HK-2 (cell line): ENCODE results near the gene ERN2.
A peak's percentile ranks its signal among the peaks of the same experiment; 100 is the strongest.
"Not testable (repeated sequence)": the region's sequence is repeated elsewhere in the genome, so short reads cannot be mapped to it uniquely, and the experiment has no call there.

Experiments
- DNase-seq: peaks from one replicate; pipeline ENCODE4 v3.0.0-alpha.2; 2018; ENCODE audit not compliant: unreplicated experiment

The ERN2 gene

DNA sequence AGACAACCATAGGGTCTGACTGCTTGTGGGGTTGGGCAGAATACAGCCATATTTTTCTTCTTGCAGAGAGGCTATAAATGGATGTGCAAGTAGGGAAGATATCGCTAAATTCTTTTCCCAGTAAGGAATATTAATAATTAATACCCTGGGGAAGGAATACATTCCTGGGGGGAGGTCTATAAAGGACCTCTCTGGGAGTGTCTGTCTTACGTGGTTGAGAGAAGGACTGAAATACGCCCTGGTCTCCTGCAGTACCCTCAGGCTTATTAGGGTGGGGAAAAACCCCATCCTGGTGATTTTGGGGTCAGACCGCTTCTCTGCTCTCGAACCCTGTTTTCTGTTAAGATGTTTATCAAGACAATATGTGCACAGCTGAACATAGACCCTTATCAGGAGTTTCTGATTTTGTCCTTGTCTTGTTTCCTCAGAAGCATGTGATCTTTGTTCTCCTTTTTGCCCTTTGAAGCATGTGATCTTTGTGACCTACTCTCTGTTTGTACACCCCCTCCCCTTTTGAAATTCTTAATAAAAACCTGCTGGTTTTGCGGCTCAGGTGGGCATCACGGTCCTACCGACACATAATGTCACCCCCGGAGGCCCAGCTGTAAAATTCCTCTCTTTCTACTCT lies 9.7 kb upstream of the ERN2 start:
- DNase-seq: not testable (repeated sequence)

DNA sequence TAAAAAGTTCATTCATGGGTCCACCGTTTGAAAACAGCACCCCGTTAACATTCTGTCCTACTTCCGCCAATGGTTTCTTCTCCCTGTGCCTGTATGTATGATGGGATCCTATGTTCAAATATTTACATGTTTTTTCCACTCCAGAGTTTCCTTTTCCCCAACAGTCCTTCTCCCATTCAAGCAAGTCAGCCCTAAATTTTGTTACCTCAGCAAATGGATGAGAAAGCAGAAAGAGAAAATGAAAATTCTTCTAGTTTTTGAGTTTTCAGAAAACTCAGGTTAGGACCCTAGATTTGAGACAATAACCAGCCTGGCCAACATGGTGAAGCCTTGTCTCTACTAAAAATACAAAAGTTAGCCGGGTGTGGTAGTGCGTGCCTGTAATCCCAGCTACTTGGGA lies 3.5 kb upstream of the ERN2 start:
- DNase-seq: no peak

DNA sequence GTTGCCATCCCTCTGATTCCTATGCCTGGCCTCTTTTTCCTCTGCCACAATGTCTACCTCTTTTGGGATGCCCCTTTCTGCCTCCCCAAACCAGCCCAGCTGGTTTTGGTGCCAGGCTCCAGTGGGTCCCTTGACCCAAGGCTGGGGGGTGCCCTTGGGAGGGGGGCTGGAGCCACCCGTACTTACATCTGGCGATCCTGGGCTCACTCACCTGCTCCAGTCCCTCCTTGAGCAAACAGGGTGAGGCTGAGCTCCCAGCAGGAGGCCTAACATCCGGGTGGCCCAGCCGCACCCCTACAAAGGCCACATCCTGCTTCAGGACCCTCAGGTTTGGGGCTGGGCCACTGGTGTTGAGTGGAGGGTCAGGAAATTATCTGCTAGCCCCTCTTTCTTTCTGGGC lies 1.2 kb downstream of the ERN2 start:
- DNase-seq: no peak

DNA sequence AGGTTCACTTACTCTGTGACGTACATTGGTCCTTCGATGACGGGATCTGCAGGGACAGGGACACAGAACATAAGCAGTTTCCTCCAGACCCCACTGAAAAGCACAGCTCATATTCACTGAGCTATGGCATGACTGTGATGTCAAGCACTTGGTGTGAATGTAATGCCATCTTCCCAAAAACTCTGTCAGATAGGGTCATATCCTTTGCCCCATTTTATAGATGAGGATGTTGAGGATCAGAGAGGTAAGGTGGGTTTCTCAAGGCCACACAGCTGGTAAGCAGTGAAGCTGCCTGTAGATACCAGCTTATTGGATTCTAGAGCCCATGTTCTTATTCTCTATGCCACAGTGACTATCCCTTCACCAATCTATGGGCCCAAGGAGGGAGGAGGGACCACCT lies 2.5 kb downstream of the ERN2 start:
- no peak for DNase-seq

DNA sequence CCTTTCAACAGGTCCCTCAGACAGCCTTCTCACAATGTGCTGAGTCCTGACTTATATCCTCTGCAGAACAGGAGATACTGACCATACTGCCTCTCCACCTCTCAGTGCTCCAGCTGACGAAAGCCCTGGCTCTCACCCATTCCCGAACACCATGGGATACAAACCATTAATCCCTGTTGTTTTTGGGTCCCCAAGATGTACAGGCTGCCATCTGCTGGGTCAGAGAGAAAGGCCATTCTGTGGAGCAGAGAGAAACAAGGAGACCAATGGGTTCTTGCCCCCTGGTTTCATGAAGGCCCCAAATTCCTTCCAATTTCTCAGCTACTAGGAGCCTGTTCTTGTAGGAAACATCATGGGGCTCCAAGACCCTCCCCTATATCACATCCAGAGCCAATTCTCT lies 3.0 kb downstream of the ERN2 start:
- DNase-seq: no peak

DNA sequence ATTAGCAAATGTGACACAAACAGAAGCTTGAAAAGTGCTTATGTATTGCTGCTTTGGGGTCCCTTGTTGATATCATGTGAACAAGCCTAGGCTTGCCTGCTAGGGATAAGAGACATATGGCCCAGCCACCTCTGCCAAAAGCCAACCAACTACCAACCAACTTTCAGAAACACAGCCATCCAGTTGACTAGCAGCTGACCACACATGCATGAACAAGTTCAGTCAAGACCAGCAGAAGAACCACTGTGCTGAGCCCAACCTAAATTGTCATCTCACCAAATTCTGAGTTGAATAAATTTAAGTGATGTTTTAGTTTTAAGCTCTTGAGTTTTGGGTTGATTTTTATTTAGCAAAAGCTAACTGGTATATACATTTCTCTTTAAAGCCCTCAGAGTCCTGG lies 3.5 kb downstream of the ERN2 start:
- no peak for DNase-seq

DNA sequence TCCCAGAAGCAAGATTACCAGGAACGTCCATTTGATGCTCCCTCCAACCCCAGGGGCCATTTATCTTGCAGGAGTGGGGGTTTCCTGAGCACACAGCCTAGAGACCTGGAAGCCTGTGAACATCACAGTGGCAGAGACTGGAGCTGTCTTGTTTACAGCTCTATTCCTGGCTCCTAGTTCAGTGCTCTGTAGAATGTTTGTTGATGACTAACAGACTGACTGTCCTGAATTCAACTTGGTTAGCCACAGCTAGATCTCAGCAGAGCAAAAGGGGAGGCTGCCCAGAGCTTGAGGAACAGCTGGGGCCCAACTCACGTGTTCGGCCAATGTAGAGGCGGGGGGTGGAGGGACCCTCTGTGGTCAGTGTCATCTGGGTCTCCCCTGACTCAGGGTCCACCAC lies 6.6 kb downstream of the ERN2 start:
- no peak for DNase-seq

DNA sequence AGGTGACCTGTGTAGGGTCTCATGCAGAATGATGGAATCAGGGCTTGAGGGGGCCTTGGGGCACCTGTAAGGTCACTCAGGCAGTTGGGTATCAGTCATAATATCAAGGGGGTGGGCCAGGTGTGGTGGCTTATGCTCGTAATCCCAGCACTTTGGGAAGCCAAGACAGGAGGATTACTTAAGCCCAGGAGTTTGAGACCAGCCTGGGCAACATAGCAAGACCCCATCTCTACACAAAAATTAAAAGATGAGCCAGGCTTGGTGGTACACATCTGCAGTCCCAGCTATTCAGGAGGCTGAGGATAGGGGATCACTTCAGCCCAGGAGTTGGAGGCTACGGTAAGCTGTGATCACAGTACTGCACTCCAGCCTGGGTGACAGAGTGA lies 7.5 kb downstream of the ERN2 start:
- no peak for DNase-seq

DNA sequence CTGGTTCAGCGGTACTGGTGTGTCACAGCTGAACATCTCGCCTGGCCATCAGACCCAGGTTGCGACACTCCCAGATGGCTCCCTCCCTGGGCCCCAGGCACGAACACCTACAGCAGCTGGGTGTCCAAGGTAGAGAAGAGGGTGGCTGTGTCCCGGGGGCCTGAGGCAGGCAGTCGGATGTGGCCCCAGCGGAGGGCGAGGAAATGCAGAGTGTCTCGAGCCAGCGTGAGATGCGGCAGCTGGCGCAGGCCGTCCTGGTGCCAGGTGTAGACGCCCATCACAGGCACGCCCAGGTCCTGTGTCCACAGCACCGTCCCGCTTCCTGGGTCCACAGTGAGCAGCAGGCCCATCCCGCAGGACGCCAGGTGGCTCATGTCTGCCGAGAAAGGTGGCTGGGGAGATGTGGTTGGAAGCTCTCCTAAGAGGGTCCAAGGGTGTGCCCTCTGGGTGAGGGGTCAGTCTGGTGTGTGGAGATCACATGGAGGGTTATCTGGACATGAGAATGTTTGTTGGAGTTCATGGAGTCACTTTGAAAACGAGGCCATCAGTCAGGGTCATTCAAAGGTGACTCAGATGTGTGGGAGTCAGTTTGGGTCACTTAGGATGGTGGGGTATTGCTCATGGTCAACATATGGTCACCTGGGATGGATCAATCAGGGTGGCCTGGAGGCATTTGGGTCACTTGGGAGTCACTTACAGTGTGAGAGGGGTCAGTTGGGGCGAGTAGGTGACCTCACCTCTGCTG lies 8.1 kb downstream of the ERN2 start:
- DNase-seq: no peak

DNA sequence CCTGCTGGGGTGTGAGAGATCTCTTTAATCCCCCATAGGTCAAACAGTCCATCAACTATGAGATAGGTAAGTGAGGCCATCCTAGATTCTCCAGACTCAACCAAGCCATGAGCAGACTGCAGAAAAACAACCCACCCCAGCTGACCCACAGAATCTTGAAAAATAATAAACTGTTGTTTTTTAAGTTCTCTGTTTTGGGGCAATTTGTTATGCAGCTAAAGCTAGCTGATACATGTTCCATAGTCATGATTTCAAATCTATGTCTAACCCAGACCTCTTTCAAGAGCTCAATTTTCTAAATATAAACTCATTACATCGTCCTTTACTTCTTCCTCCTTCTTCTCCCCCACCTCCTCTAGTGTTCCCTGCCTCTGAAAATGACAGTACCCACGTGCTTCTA lies 10.1 kb downstream of the ERN2 start:
- DNase-seq: no peak

DNA sequence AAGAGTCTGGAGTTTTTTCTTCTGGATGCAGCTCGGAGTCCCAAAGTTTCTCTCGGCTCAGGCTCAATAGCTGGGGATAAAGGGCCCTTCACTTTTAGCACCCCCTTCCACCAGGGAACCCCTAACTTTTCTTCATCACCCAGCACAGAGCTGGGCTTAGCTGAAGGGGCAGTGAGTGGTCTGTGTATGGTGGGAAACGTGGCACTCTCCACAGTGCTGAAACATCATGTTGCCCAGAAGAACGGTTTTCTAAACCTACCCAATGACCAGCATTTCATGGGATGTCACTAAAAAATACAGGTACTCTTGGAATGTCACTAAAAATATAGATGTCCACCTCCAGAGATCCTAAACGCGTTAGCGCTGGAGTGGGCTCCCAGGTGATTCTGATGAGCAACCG lies 12.0 kb downstream of the ERN2 start:
- no peak for DNase-seq

DNA sequence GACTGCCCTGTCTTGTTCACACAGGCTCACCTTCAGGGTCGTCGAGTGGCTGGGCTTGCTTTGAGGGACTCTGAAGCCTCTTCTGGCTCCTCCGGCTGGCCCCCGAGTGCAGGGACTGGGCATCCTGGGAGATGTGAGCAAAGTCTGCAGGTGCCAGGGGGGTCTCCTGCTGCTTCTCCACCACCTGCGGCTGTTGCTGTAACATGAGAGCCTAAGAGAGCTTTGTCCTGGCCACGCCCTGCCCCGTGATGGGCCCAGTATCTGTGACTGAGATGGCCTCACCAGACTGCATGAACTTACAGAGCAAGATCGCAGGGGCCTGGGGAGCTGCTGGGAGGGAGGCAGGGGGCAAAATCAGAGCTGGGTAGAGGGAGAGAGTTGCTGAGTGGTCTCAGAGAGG lies 12.5 kb downstream of the ERN2 start:
- DNase-seq: no peak

DNA sequence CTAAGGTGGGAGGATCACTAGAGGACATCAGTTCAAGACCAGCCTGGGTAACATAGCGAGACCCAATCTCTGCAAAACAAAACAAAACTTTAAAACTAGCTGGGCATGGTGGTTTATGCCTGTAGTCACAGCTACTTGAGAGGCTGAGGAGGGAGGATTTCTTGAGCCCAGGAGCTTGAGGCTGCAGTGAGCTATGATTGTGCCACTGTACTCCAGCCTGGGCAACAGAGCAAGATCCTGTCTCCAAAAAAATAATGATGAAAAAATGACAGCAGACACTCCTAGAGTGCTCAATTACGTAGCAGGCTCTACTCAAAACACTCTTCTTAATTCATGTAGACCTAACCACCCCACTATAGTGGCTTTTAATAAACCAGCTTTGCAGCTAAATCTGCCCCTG lies 12.9 kb downstream of the ERN2 start:
- DNase-seq: no peak

DNA sequence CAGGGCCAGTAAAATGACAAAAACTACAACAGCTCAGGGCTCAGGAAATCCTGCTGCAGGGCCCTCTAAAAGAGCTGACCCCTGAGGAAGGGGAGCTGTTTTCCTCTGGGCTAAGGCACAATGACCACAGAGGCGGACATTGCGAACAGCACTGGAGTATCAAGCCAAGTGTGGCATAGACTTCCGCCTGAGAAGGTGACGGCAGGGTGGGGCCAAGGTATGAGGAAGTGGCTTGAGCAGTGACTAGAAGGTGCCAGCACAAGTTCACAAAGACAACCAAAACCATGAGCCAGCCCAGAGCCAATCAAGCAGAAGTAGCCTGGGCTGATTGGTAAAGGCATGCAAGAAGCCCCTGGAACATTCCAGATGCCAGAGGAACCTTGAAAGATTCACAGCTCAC lies 13.9 kb downstream of the ERN2 start:
- no peak for DNase-seq

DNA sequence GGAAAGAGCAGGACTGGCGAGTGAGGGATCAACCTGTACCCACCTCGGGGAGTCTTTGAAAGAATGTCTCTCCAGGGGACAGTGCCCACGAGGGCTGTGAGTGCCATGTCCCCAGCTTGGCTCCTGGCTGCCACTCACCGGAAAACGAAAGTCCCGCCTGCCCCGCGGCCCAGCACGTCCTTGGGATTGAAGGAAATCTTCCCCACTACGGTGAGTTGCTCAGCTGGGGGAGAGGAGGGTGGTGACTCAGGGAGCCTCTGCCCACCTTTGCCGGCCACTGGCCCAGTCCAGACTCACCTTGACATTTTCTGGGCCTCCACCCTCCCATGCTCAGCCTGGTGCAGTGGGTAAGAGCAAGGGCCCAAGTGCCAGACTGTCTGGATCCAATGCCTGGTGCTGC lies 17.3 kb downstream of the ERN2 start:
- DNase-seq: no peak

DNA sequence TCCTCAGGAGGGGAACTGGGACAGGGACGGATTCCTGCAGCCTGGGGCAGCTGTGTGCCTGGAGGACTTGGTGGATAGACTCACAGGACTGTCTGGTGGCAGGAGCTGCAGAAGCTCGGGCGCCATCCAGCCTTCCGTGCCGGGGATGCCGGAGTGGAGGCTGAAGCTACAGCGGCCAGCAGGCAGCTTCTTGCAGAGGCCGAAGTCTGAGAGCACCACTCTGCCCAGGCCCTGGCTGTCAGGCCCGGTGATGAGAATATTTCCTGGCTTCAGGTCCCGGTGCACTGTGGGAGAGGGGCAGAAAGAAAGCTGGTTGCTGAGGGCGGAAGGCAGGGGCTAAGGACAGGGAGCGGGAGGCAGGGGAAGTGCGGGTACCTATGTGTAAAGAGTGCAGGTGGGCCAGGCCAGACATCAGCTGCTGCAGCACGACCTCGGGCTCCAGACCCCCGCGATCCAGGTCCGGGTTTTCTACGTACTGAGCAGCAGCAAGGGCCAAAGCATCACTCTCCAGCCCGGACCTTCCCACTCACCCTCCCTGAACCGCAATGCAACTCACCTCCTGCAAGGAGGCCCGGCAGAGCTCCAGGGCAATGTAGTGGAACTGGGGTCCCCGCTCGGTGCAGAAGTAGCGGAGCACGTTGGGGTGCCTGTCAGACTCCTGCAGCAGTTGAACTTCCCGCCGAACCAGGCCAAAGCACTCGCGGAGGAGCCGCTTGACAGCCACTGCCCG lies 18.2 kb downstream of the ERN2 start:
- no peak for DNase-seq

DNA sequence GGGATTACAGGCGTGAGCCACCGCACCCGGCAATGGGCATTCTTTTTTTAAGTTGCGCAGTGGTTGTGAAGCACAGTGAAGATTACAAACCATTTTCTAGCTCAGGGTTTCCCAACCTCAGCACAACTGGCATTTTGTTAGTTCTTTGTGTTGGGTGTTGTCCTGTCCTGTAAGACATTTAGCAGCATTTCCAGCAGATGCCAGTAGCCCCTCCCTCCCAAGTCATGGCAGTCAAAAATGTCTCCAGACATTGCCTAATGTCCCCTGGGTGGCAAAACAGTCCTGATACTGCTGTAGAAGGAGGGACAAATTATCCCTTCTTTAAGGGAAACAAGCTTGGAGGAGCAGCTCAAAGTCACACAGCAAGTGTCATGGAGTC lies 18.8 kb downstream of the ERN2 start:
- DNase-seq: no peak

DNA sequence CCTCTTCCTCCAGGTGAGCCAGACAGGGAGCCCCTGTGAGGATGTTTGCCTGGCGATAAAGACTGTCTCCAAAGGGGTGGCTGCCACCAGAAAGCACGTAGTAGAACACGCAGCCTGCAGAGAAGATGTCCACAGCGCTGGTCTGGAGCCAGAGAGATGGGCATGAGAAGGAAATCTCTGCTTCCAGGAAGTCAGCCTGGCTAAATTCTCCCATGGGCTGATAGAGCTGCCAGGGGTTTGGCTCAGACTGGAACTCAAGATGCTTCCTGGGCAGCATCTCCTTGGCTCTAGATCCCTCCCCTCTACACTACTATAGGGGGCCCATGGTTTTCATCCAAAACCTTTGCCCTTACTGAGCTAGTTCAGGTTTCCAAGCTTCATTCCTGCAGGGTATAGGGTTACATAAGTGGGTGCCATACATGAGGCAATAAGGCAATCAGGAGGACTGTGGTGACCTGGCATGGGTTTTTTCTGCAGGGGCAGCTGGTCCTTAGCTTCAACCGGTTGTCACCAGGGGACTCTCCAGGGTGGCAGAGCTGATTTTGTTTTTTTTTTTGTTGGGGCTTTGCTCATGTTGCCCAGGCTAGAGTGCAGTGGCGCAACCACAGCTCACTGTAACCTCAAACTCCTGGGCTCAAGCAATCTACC lies 20.7 kb downstream of the ERN2 start:
- DNase-seq: no peak

DNA sequence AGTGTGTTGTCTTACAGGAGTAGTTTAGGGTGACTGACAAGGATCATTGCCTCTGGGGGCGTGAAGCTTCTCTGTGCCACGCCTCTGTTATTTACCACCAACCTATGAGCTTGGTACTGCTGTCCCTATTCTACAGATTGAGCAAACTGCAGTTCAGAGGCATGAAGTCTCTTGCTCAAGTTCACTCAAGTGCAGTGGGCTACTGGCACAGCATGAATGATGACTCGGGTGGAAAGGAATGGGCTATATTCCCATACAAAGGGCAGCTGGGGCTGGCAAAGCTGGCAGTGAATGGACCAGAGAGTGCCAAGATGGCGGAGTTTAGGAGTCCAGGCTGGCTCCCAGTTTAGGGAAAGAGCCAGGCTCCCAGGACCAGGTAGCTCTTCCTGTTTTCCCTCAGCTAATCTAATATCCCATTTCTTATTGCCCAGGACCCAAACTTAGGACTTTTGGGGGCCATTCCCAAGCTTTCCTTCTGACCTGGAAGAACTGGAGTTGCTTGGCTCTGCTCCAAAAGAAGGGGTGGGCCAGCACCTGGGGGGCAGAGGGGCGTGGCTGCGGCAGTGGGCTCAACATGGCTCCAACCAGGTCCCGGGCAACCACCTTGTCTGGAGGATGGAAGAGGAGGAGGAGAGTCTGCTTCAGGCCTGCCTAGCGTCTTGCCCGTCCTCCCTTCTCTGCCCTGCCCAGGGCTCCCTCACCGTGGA lies 21.4 kb downstream of the ERN2 start:
- peak; percentile 28 for DNase-seq

DNA sequence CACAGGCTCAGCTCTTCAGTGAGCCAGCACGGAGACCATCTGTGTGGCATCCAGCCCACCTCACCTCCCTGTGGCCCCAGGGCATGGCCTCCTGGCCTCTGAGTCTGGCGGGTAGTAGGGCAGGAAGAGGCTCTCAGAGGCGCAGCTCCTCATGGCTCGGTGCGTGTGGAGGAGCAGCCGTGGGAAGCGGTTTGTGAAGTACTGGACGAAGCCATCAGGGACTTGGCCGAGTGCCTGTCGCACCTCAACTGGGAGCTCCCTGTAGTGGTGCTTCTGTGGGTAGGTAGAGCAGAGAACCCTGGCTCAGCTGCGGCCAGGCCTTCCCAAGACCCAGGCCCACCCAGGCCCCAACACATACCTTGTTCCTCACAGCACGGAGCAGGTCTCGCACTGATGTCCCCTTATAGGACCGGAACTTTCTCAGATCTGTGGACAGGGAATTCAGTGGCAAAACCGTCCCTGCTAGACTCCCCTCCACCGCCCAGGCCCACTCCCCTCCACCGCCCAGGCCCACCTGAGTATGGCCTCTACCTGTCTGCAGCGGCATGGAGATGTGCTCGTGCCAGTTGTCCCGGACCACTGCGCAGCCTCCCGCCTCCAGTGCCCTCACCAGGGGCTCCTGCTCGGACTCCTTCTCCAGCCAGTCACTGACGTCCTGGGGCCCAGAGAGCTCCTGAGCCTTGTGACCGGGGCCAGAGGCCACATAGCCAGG lies 22.1 kb downstream of the ERN2 start:
- no peak for DNase-seq

DNA sequence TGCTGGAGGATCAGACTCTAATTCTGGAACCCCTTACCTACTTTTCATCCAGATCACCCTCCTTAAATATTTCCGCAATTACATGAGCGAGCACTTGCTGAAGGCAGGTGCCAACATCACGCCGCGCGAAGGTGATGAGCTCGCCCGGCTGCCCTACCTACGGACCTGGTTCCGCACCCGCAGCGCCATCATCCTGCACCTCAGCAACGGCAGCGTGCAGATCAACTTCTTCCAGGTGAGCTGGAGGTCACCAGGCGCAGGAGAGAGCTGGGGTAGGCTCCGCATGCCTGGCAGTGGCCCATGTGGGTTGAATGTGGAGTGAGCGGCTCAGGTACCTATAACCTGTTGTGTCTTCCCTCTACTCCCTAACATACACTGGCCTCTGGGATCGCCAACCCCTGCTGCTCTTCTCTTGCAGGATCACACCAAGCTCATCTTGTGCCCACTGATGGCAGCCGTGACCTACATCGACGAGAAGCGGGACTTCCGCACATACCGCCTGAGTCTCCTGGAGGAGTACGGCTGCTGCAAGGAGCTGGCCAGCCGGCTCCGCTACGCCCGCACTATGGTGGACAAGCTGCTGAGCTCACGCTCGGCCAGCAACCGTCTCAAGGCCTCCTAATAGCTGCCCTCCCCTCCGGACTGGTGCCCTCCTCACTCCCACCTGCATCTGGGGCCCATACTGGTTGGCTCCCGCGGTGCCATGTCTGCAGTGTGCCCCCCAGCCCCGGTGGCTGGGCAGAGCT lies 23.4 kb downstream of the ERN2 start:
- DNase-seq: no peak
